ENCODE measurements around the gene NACA2. TPM values are rescaled to one million over a fixed set of nuclear protein-coding genes. Genes with fewer than 3 reads are reported as not detected.
"Not testable (repeated sequence)": the region's sequence is repeated elsewhere in the genome, so short reads cannot be mapped to it uniquely, and the experiment has no call there.

NACA2 gene
- total RNA-seq, 6 experiments from 2014 or later, result not detected

DNA sequence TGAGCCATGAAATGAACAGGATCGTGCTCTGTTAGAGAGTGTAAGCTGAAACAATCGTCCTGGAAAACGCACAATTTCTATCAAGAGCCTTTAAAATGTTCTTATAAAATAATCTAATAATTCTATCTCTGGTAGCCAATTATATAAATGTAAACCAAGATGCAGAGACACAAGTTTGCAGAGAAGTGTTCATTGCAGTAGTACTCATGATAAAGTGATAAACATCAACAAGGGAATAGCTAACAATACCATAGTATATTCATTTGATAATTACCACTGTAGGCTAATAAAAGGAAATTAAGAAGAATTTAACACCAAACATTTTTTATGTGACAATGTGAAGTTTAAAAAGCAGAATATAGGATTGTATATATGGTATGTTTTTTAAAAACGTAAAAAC, 12.4 kb downstream of the NACA2 start:
- Histone ChIP-seq H3K36me3 (no peaks in the 10 kb centered on the region), H3K27me3 (no peaks in the 10 kb centered on the region), H3K4me1 (peaks cover 0 to 10% (median 0%) of the 10 kb centered on the region in 4 donors), H3K9me3 (no peaks in the 10 kb centered on the region), H3K27ac (no peak overlapping the region), H3K4me3 (no peak overlapping the region)
- 73% methylated on average over 4 of the region's 4 CpGs for WGBS (ENCODE audit: insufficient coverage, low coverage, low lambda C conversion rate, missing lambda C conversion rate)
- no peak for DNase-seq
- ATAC-seq, result no peak
- TF ChIP-seq POLR2A (IDR thresholded peaks at IDR 0.05), result no peak
- TF ChIP-seq, protein P1, sequence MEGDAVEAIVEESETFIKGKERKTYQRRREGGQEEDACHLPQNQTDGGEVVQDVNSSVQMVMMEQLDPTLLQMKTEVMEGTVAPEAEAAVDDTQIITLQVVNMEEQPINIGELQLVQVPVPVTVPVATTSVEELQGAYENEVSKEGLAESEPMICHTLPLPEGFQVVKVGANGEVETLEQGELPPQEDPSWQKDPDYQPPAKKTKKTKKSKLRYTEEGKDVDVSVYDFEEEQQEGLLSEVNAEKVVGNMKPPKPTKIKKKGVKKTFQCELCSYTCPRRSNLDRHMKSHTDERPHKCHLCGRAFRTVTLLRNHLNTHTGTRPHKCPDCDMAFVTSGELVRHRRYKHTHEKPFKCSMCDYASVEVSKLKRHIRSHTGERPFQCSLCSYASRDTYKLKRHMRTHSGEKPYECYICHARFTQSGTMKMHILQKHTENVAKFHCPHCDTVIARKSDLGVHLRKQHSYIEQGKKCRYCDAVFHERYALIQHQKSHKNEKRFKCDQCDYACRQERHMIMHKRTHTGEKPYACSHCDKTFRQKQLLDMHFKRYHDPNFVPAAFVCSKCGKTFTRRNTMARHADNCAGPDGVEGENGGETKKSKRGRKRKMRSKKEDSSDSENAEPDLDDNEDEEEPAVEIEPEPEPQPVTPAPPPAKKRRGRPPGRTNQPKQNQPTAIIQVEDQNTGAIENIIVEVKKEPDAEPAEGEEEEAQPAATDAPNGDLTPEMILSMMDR (IDR thresholded peaks at IDR 0.05), result no peak
- intact Hi-C loops (cut with DNase I), result no loop called here

DNA sequence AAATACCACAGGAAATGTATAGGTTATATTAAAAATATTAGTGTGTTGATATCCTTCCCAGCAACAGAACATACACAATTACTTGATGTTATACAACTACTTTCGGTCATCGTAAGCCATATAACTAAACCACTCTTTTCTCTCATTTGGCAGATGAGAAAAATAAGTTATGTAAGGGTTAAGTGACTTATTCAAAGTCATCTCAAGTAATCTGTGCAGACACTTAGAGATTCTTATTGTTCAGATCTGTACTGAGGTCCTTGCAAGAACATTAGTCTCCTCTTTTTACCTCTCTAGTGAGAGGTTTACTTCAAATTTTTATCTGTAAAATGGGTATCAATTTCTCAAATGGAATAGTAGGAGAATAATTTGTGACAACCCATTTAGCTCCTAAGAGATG, 15.0 kb downstream of the NACA2 start:
- WGBS (ENCODE audit: insufficient coverage, low coverage, low lambda C conversion rate, missing lambda C conversion rate), result 90% methylated on average over 2 of the region's 2 CpGs
- no peak for ATAC-seq
- Histone ChIP-seq H3K27me3 (no peaks in the 10 kb centered on the region), H3K4me1 (no peaks in the 10 kb centered on the region), H3K36me3 (no peaks in the 10 kb centered on the region), H3K27ac (no peak overlapping the region), H3K9me3 (no peaks in the 10 kb centered on the region), H3K4me3 (no peak overlapping the region)
- no peak for DNase-seq
- intact Hi-C loops (cut with DNase I), result no loop called here
- TF ChIP-seq, protein P1 (IDR thresholded peaks at IDR 0.05), result no peak
- TF ChIP-seq POLR2A (IDR thresholded peaks at IDR 0.05), result no peak

GRCh38 chr17:61575352-61575975, 15.6 kb downstream of the NACA2 start:
- DNase-seq (no peak), ATAC-seq (no peak)
- TF ChIP-seq POLR2A (IDR thresholded peaks at IDR 0.05), result no peak
- TF ChIP-seq, protein P1 (IDR thresholded peaks at IDR 0.05), result no peak
- no peaks in the 10 kb centered on the region for H3K4me1 ChIP-seq
- intact Hi-C loops (cut with DNase I), result no loop called here
- no peak overlapping the region for H3K4me3 ChIP-seq
- WGBS (ENCODE audit: insufficient coverage, low coverage, low lambda C conversion rate, missing lambda C conversion rate), result 49% methylated on average over 5 of the region's 5 CpGs
- no peaks in the 10 kb centered on the region for H3K36me3 ChIP-seq
- H3K27ac ChIP-seq, result no peak overlapping the region
- no peaks in the 10 kb centered on the region for H3K27me3 ChIP-seq
- H3K9me3 ChIP-seq, result no peaks in the 10 kb centered on the region

DNA sequence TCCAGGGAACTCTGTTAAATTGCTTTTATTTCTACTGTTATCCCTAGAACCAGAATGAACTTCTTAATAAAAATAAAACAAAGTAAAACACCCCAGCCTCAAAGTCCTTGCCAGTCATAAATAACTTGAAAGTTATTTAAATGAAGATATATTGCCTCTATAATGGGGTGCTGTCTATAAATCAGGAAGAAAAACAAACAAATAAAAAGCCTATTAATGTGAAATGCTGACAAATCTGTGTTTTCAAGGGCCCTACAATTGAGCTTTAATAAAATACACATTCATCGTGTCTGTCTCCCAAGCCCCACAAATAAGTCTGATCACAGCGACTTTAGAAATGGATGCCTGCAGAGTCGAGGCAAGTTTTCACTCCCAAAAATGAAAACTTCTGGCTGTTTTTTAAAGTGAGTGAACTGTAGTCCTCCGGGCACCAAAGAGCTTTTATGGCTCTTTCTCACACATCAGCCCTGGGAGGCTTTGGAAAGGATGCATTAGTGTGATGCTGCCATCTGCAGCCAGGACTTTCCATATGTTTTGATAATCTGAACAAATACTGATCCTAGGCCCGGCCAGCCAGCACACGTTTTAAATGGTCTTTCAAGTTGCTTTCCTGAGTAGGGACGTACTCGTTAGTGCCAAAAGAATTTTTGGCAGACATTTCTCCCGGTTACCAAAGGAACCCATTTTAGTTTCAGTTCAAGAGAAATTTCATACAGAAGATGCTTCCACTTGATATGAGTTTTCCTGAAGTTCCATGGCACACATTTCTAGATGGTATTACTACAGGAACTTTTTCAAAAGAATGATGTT, 16.3 kb downstream of the NACA2 start:
- ATAC-seq (peak in 3 of 4 donors; percentile 38 to 70 (median 51)), DNase-seq (no peak)

GRCh38 chr17:61572547-61572946, 18.5 kb downstream of the NACA2 start:
- H3K27me3 ChIP-seq; DNase-seq; H3K9me3 ChIP-seq; H3K27ac ChIP-seq; H3K36me3 ChIP-seq; H3K4me1 ChIP-seq; ATAC-seq; H3K4me3 ChIP-seq; intact Hi-C loops (cut with DNase I): not testable (repeated sequence)
- 98% methylated on average over 6 of the region's 7 CpGs for WGBS (ENCODE audit: insufficient coverage, low coverage, low lambda C conversion rate, missing lambda C conversion rate)

More for the DNA sequence above, 16.3 kb downstream of the NACA2 start:
- no peak overlapping the region for H3K27ac ChIP-seq
- H3K4me3 ChIP-seq, result no peak overlapping the region
- intact Hi-C loops (cut with DNase I), result no loop called here
- H3K27me3 ChIP-seq, result no peaks in the 10 kb centered on the region
- no peaks in the 10 kb centered on the region for H3K36me3 ChIP-seq
- 44% methylated on average over 9 of the region's 9 CpGs for whole genome bisulfite sequencing (ENCODE audit: insufficient coverage, low coverage, low lambda C conversion rate, missing lambda C conversion rate)
- TF ChIP-seq POLR2A (IDR thresholded peaks at IDR 0.05), result no peak
- TF ChIP-seq, protein P1 (IDR thresholded peaks at IDR 0.05), result peak in 2 of 4 donors; percentile 6 to 26
- no peaks in the 10 kb centered on the region for H3K4me1 ChIP-seq
- H3K9me3 ChIP-seq, result no peaks in the 10 kb centered on the region
